ENCODE results near the gene SASH1.

Gene SASH1

DNA sequence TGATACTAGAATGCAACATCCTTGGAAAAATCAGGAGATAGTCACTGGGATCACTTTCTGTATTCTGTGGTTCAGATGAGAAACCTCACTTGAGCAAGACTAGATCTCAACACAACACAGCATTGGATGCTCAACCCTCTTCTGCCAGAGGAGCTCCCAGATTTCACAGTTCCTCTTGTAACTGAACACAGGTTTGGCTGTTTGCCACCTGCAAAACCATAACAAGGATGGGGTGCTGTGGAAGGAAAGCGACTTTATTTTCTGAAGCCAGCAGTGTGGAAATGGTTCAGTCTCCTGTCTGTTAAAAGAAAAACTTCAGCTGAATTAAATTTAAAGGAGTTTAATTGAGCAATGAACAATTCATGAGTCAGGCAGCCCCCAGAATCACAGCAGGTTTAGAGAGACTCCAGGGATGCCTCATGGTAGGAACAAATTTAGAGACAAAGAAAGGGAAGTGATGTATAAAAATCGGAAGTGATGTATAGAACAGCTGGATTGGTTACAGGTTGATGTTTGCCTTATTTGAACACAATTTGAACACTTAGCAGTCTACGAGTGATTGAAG, 254.3 kb downstream of the SASH1 start:
- DNase-seq: no peak

DNA sequence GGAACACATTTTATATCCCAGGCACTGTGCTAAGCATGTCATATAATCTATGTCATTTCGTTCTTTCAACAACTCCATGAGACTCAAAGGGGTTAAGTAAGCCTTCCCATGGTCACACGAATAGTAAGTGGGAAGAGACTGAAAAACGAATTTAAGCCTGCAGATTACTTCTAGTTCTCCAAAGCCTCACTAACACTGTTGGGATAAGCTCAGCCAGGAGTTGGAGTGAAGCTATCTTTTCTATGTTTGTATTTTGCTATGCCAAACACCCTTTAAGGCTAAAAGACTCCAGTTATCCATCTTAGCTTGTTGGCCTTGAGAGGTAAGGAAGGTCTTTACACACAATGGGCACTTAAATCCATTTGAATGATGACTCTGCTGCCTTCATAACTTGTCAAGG, 256.1 kb downstream of the SASH1 start:
- DNase-seq: no peak

DNA sequence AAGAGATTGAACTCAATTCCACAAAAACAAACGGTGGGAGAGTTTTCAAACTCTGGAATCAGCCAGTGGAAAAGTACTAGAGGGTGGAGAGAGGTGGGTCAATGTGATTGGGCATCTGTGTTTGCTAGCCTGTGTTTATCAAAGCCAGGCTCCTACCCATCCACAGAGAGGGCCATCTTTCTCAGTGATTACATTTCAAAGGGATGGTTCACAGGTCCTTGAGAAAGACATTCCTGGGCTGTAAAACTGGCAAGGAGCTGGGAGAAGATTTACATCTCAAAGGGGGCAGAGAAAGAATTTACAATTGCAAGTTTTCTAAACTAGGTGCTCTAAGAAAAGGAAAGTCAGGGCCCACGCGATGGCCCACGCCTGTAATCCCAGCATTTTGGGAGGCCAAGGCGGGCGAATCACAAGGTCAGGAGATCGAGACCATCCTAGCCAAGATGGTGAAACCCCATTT, 257.4 kb downstream of the SASH1 start:
- DNase-seq: no peak

Measured in fibroblast of skin of right biceps (primary cell).